Airway epithelial cell (primary cell): Measurements from ENCODE around the gene ANKMY1. TPM values are rescaled to one million over a fixed set of nuclear protein-coding genes. Genes with fewer than 3 reads are reported as not detected.

Experiments used
- total RNA-seq: library from RNA; depleted of rRNA; stranded (reverse); fragments of >200 nt; gene quantifications from 2 replicates; pipeline ENCODE4 v1.2.3, GENCODE V29; 2015

ANKMY1 gene, protein sequence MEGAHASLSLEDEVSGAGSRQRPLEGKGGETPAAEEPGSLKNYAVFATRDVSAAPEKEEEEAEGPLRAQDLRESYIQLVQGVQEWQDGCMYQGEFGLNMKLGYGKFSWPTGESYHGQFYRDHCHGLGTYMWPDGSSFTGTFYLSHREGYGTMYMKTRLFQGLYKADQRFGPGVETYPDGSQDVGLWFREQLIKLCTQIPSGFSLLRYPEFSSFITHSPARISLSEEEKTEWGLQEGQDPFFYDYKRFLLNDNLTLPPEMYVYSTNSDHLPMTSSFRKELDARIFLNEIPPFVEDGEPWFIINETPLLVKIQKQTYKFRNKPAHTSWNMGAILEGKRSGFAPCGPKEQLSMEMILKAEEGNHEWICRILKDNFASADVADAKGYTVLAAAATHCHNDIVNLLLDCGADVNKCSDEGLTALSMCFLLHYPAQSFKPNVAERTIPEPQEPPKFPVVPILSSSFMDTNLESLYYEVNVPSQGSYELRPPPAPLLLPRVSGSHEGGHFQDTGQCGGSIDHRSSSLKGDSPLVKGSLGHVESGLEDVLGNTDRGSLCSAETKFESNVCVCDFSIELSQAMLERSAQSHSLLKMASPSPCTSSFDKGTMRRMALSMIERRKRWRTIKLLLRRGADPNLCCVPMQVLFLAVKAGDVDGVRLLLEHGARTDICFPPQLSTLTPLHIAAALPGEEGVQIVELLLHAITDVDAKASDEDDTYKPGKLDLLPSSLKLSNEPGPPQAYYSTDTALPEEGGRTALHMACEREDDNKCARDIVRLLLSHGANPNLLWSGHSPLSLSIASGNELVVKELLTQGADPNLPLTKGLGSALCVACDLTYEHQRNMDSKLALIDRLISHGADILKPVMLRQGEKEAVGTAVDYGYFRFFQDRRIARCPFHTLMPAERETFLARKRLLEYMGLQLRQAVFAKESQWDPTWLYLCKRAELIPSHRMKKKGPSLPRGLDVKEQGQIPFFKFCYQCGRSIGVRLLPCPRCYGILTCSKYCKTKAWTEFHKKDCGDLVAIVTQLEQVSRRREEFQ
- total RNA-seq = 5.9 and 6.9 TPM in 2 replicates

DNA sequence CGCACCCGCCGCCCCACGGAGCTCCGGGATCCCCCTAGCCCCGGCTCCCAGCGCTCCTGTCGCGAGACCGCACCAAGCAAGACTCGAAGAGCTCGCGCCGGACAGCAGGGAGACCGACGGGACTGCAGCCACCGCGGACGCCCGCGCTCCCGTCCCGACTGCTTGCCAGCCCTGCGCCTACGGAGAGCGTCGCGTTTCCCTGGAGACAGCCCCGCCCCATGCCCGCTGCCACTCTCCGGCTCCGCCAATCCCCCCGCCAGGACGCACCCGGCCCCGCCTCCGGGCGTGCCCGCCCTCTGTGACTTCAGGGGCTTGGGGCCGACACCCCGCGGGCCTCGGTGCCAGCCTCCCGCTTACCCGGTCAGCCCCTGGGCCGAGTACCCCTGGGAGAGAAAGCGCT lies at the start of gene ANKMY1:
ANKMY1 (minus strand) TSS at position 181 of the 400 bp plus-strand sequence. CDS start 653 bp downstream, outside the sequence.

DNA sequence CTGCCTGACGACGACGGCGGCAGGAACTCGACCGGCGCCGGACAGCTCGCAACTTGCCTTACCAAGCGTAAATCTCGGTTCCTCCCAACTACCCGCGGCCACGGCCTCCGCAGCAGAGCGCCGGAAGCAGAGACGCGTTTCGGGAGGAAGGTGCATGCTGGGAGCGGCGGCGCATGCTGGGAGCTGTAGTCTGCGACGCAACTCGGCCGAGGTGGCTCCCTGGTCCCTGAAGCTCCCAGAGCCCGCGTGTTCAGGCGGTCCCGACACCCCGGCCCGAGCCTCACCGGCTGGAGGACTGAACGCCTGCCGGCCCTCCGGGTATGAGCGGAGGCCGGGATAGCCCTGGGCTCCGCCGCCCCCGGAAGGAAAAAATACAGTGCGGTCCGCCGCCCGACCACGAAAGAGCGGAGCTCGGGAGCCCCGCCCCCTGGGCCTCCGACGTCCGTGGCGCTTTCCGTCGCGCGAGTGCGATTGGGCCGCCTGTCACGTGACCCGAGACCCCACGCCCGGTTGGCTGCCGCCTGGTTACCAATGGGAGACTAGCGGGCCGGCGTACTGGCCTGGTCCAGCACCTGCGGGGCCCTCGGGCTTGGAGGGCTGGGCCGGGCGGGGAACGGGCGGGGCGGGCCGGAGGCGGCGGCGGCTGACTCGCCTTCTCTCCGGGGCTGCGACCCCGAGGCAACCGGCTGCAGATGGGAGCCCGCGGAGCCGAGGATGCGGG lies 28.6 kb upstream of the ANKMY1 start, which contains the start of gene CAPN10:
CAPN10 (plus strand) TSS at position 537 of the 721 bp plus-strand sequence; CDS start at position 715, 178 bp downstream.

GRCh38 chr2:240567872-240568677 lies 10.3 kb upstream of the ANKMY1 start, which contains the start of gene RNPEPL1:
Gene RNPEPL1 (plus strand): TSS chr2:240568484. CDS start chr2:240568587, 103 bp downstream.

DNA sequence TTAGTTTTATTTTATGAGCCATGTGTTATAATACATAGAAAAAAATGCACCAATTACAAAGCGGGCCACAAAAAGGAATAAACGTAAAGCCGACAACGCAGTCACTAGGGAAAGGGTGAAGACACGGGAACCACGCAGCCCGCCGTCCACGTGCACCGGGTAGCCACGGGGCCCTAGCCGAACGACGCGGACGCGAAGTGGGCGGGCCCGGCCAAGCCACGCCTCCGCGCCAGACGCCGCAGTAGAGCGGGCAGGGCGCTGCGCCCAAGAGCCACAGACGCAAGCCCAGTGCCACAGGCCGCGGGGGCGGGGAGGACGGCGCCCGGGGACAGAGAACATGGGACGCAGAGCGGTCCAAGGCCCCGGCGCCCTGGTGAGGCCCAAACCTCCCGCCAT lies 2.3 kb upstream of the ANKMY1 start, which contains the start of gene DUSP28:
DUSP28 (plus strand) TSS at position 274 of the 396 bp plus-strand sequence. CDS start 328 bp downstream, outside the sequence.

DNA sequence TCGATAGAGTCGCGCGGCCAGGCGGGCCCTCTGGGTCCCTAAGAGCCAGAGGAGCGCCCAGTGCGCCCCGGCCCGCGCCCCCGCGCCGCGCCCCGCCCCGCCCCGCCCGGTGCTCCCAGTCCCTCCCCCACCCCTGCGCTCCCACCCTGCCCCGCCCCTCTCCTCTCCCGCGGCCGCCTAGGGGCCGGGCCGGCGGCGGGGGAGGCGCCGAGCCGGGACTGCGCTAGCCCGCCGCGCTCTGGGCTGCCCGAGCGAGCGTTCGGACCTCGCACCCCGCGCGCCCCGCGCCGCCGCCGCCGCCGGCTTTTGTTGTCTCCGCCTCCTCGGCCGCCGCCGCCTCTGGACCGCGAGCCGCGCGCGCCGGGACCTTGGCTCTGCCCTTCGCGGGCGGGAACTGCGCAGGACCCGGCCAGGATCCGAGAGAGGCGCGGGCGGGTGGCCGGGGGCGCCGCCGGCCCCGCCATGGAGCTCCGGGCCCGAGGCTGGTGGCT lies 122.3 kb downstream of the ANKMY1 start, which contains the start of gene GPC1:
GPC1 (plus strand) TSS at position 207 of the 491 bp plus-strand sequence; CDS start at position 463, 256 bp downstream.

Other genes starting within 250 kb of the ANKMY1 start
- gene GPC1, start 122.3 kb downstream of the ANKMY1 start, total RNA-seq = 210 and 229 TPM in 2 replicates
- 3.7 TPM in 2 replicates for gene DUSP28, start 2.4 kb upstream of the ANKMY1 start, total RNA-seq
- 31.4 and 35.1 TPM in 2 replicates for gene RNPEPL1, start 10.5 kb upstream of the ANKMY1 start, total RNA-seq
- gene CAPN10, start 28.7 kb upstream of the ANKMY1 start, total RNA-seq = 18.1 and 25.5 TPM in 2 replicates
- gene GPR35, start 67.5 kb upstream of the ANKMY1 start, total RNA-seq = 0.28 TPM in 1 of 2 replicates, not detected in the other
- not detected in 2 replicates for gene AQP12B, start 124.9 kb upstream of the ANKMY1 start, total RNA-seq
- not detected in 2 replicates for gene AQP12A, start 133.9 kb upstream of the ANKMY1 start, total RNA-seq